Measurements from ENCODE around the gene MAN1B1. TPM values are rescaled to one million over a fixed set of nuclear protein-coding genes. Genes with fewer than 3 reads are reported as not detected.

MAN1B1 gene
- total RNA-seq, 1 donor from 2014 or later: 58.9 TPM

DNA sequence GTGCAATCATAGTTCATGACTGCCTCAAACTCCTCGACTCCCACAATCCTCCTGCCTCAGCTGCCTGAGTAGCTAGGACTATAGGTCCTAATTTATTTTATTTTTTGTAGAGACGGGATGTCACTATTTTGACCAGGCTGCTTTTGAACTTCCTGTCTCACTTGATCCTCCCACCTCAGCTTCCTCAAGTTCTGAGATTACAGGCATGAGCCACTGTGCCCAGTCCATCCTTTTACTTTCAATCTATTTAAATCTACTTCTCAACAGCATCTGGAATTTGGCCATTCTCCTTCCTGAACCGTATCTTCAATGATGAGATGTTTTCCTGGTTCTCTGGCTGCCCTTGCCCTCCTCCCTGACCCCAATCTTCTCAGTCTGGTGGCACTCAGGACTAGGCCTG is 40.0 kb downstream of the MAN1B1 start:
- TF ChIP-seq, protein P1, sequence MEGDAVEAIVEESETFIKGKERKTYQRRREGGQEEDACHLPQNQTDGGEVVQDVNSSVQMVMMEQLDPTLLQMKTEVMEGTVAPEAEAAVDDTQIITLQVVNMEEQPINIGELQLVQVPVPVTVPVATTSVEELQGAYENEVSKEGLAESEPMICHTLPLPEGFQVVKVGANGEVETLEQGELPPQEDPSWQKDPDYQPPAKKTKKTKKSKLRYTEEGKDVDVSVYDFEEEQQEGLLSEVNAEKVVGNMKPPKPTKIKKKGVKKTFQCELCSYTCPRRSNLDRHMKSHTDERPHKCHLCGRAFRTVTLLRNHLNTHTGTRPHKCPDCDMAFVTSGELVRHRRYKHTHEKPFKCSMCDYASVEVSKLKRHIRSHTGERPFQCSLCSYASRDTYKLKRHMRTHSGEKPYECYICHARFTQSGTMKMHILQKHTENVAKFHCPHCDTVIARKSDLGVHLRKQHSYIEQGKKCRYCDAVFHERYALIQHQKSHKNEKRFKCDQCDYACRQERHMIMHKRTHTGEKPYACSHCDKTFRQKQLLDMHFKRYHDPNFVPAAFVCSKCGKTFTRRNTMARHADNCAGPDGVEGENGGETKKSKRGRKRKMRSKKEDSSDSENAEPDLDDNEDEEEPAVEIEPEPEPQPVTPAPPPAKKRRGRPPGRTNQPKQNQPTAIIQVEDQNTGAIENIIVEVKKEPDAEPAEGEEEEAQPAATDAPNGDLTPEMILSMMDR (conservative IDR thresholded peaks at IDR 0.05): no peak
- no peak overlapping the region for H3K27ac Mint-ChIP-seq
- H3K4me1 Mint-ChIP-seq (ENCODE audit: unreplicated experiment): peaks cover 30% of the 10 kb centered on the region
- H3K27me3 Mint-ChIP-seq: peaks cover 2% of the 10 kb centered on the region
- no peak for DNase-seq (ENCODE audit: extremely low spot score, unreplicated experiment)
- no peaks in the 10 kb centered on the region for H3K9me3 Mint-ChIP-seq
- H3K36me3 Mint-ChIP-seq: no peaks in the 10 kb centered on the region
- H3K4me3 Mint-ChIP-seq: peak overlapping the region; percentile 91

DNA sequence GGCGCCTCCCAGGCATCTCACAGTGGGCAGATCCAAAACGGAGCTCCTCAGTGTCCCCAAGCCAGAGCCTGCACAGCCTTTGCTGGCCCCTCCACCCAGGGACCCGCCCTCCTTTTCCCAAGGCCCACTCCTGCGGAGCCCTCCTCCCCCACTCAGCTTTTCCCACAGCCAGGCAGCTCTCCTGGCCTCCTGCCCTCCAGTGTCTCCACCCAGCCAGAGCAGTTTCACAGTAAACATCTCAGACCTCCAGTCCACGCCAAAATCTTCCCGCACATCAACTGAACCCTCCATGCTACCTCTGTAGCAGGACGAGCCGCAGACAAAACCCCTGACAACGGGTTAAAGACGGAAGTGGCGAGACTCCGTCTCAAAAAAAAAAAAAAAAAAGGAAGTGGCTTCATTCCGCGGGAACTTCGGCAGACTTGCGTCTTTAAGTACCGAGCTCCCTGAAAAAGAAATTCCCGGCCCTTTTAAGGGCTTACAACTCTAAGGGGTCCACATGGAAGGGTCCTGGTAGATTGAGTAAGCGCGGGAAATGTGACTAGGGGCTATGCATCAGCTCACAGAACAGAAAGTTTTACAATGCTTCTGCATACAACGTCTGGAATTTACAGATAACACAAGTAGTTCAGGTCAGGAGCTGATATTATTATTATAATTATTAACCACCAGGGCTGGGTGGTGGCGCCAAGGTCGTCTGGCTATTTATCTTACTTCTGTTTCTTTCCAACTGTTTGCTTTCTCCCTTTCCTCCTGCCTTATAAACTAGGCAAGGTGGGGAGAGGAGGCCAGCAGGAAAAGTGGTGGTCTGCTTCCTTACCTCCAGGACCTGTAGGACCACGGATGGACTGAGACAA is 40.7 kb downstream of the MAN1B1 start:
- TF ChIP-seq, protein P1 (conservative IDR thresholded peaks at IDR 0.05): no peak
- H3K27me3 Mint-ChIP-seq: peaks cover 4% of the 10 kb centered on the region
- no peaks in the 10 kb centered on the region for H3K9me3 Mint-ChIP-seq
- peak overlapping the region; percentile 91 for H3K4me3 Mint-ChIP-seq
- no peak for DNase-seq (ENCODE audit: extremely low spot score, unreplicated experiment)
- H3K4me1 Mint-ChIP-seq (ENCODE audit: unreplicated experiment): peaks cover 22% of the 10 kb centered on the region
- peak overlapping the region; percentile 86 for H3K27ac Mint-ChIP-seq
- H3K36me3 Mint-ChIP-seq: no peaks in the 10 kb centered on the region

DNA sequence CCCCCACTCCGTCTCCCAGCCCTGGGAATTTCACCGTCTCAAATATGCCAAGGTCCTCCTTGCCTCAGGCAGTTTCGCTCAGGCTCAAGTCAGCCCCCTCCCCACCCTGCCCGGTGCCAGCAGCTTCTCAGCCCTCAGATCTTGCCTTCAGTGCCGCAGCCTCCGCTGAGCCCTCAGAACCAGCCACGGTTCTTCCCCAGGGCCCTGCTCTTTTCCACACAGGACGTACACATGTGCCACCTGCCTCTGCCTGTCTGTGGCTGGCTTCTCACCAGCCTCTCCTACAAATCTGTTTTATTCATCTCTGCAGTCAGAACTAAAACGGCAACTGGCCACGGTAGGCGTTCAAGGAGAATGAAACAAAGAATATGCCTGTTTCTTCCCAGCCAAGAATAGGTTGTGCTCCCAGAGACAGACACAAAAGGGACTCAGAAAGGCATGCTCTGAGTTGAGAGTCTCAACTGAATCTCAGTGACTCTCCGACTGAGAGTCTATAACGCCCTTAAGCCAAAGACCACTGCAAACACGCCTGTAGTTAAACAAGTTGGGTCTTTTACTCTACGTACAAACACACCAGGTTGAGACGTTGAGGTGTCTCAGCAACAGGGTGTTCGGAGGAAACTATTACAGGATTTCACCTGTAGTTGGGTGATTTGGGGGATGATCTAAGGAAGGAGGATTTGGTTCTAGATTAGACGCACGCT is 41.5 kb downstream of the MAN1B1 start:
- peak overlapping the region; percentile 86 for H3K27ac Mint-ChIP-seq
- H3K27me3 Mint-ChIP-seq: peaks cover 12% of the 10 kb centered on the region
- H3K9me3 Mint-ChIP-seq: no peaks in the 10 kb centered on the region
- TF ChIP-seq, protein P1 (conservative IDR thresholded peaks at IDR 0.05): no peak
- H3K4me1 Mint-ChIP-seq (ENCODE audit: unreplicated experiment): peaks cover 21% of the 10 kb centered on the region
- H3K36me3 Mint-ChIP-seq: no peaks in the 10 kb centered on the region
- DNase-seq (ENCODE audit: extremely low spot score, unreplicated experiment): no peak
- peak overlapping the region; percentile 91 for H3K4me3 Mint-ChIP-seq

DNA sequence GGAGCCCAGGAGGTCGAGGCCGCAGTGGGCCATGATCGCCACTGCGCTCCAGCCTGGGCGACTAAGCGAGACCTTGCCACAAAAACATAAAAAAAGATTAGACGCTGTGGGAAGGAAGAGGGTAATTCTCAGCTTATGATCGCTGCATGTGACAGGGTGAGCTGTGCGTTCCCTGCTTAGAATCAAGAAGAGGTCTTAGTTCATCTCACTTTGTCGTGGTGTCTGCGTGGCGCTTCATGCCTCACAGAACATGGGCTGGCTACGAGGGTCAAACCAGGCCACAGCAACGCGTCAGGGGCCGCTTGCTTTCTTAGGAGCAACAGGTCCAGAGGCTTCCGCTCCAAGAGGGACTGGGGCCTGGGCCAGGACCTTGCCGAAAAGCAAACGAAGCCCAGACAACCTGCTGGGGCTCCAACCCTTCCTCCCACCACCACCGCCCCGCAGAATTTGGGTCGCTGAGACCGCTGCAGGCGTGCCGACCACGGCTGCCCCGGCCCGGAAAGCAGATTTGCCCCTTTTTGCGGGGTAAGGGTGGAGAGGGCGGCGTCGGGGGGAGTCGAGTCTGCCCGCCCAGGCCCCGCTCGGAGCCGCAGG is 42.2 kb downstream of the MAN1B1 start:
- Mint-ChIP-seq H3K27ac (peak overlapping the region; percentile 86), H3K9me3 (no peaks in the 10 kb centered on the region), H3K4me1 (ENCODE audit: unreplicated experiment) (peaks cover 21% of the 10 kb centered on the region), H3K36me3 (no peaks in the 10 kb centered on the region), H3K4me3 (peak overlapping the region; percentile 91), H3K27me3 (peaks cover 13% of the 10 kb centered on the region)
- no peak for DNase-seq (ENCODE audit: extremely low spot score, unreplicated experiment)
- TF ChIP-seq, protein P1 (conservative IDR thresholded peaks at IDR 0.05): no peak

DNA sequence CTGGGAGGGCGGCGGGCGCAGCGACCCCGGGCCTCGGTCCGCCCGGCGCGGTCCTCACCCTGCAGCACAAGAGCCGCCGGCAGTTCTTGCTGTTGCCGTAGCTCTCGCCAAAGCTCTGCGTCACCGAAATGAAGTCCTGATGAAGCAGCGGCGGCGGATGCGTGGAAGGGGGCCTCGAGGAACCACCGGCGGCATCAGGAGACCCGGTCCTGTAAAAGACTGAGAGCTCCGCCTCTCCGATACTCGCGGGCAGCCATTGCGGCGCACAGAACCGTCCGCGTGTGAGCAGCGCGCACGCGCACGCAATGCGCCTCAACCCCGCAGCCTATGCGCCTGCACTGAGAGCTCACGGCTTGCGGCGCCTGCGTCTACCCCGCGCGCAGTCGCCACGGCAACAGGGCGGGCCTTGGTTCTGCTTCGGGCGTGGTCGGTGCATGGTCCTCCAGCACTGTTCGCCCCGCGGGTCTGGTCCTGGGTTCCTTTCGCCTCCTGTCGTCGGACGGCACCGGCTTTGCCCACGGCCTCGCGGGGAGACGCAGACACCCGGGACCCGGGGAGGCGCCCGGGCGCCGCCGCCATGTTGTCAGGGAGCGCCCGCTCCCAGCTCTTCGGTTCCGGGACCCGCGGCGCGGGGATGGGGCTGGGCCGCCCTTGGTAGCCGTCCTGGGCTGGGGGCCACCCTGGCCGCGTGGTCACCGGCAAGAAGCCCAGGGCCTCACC is 42.8 kb downstream of the MAN1B1 start:
- peaks cover 18% of the 10 kb centered on the region for H3K27me3 Mint-ChIP-seq
- TF ChIP-seq, protein P1 (conservative IDR thresholded peaks at IDR 0.05): no peak
- no peaks in the 10 kb centered on the region for H3K36me3 Mint-ChIP-seq
- no peaks in the 10 kb centered on the region for H3K9me3 Mint-ChIP-seq
- H3K4me3 Mint-ChIP-seq: peak overlapping the region; percentile 91
- peaks cover 21% of the 10 kb centered on the region for H3K4me1 Mint-ChIP-seq (ENCODE audit: unreplicated experiment)
- H3K27ac Mint-ChIP-seq: peak overlapping the region; percentile 63
- peak; percentile 95 for DNase-seq (ENCODE audit: extremely low spot score, unreplicated experiment)

All from type B pancreatic cell (in vitro differentiated cells).